HG03571 (cell line): ENCODE data around the gene ZNF862.

ENCODE experiments used
- ATAC-seq: cut with Tn5 transposase; IDR thresholded peaks from one replicate; pipeline ENCODE4 v1.9.1; 2021; ENCODE audit not compliant: unreplicated experiment

The ZNF862 gene

GRCh38 chr7:149865437-149865836 is 27.3 kb downstream of the ZNF862 start:
- no peak for ATAC-seq

DNA sequence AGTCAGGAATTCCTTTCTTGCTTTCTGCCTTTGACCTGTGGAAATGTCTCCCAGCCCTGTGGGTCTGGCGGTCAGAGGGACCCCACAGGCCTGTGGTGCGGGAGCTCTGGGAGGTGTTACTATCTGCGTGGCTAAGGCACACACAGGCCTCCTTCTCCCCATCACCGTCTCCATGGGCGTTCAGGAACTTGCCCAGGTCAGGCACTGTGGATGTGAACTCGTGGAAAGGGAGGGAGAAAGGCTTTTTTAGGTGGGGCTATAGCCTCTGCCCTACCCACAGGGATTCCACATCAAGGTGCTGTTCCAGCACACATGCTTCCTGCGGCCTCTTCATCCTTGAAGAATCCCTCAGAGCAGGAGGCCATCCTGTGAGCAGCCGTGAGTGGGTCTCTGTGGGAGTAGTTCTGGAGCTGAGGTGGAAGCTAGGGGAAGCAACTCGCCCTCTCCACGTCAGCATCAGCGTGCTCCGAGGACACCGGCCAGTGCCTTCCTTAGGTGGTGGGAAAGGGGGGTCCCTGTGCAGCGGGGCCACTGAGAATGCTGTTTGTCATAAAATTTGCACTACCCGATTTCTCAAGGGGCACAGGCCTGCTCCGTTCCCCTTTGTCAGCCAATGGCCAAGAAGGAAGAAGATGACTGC is 28.1 kb downstream of the ZNF862 start:
- ATAC-seq, result no peak

GRCh38 chr7:149866779-149867447 is 28.7 kb downstream of the ZNF862 start:
- no peak for ATAC-seq

- ATAC-seq, result no peak
Observed at GRCh38 chr7:149867762-149868622, 29.8 kb downstream of the ZNF862 start.

DNA sequence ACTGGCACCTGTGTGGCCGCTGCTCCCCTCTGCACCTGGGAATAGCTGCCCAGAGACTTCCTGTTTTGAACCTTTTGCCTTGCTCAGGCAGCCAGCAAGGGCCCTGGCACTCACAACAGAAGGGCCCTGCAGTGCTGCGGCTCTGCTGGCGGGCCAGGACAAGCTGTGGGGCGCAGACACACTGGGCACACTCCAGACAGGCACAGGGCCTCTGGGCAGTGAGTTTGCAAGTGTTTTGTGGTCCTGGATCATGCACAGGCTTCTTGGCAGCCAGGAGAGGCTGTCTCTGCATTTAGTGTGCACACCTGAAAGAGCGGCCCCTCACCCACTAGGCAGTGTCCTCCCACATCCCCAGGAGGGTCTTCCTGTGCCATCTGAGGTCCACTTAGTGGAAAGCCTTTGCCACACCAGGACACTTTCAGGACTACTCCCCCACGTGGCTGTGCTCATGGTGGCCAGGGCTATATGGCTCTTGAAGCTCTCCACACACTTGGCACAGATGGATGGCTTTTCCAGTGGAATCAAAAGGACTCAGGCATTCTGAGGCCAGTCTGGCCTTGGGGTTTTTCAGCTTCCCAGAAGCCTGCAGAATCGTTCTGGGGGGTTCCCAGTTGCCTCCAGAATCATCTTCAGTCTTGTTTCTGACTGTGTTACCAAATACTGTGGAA is 30.6 kb downstream of the ZNF862 start:
- no peak for ATAC-seq

GRCh38 chr7:149869291-149869650 is 31.1 kb downstream of the ZNF862 start:
- ATAC-seq, result no peak

- ATAC-seq, result no peak
Observed at GRCh38 chr7:149869867-149870266, 31.7 kb downstream of the ZNF862 start.

GRCh38 chr7:149870274-149870673 is 32.1 kb downstream of the ZNF862 start:
- no peak for ATAC-seq

- no peak for ATAC-seq
Observed at GRCh38 chr7:149870701-149871483, 32.7 kb downstream of the ZNF862 start.

DNA sequence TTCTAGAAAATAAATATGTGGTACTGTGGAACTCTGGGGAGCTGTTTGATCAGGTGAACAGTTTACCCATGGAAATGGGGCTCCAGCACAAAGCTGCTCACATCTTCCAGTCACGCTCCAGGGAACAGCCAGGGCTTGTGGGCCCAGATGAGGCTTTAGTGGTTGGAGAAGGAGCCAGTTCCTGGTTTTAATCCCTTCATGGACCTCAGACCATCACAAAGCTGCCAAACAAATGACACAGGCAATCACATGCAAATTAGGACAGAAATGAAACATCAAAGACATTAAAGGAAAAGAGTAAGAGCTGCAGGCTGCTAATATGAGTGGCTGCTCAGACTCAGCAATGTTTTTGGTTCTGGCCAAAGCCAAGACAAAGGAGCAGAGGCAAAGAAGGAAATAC is 33.4 kb downstream of the ZNF862 start:
- ATAC-seq, result no peak

- no peak for ATAC-seq
Observed at GRCh38 chr7:149872419-149873073, 34.4 kb downstream of the ZNF862 start.

- ATAC-seq, result peak; percentile 86
Observed at GRCh38 chr7:149873074-149873969, 35.1 kb downstream of the ZNF862 start, which contains the start of gene ATP6V0E2. Gene ATP6V0E2, plus strand, starts transcription at chr7:149873969. Its CDS starts 97 bp downstream, at chr7:149874066.

GRCh38 chr7:149873970-149874643 is 35.9 kb downstream of the ZNF862 start:
- ATAC-seq, result peak; percentile 33

DNA sequence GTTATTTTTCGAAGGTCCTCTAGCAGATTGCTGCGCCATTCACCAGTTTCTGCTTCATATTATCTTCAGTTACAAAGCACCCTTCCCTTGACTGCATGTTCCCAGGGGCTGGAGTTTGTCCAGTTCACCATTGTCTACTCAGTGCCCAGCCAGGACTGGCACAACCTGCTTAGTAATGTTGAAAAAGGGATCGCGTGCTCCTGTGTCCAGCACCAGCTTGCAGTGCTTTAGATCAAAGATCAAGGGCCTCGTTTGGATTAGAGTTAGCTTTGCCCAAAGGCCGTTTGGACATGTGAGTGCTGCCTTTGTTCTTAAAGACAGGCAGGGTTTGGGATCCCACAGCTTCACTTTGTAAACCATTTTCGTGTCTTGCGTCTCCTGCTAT is 36.5 kb downstream of the ZNF862 start:
- ATAC-seq, result no peak

- no peak for ATAC-seq
Observed at GRCh38 chr7:149875396-149875795, 37.2 kb downstream of the ZNF862 start.

DNA sequence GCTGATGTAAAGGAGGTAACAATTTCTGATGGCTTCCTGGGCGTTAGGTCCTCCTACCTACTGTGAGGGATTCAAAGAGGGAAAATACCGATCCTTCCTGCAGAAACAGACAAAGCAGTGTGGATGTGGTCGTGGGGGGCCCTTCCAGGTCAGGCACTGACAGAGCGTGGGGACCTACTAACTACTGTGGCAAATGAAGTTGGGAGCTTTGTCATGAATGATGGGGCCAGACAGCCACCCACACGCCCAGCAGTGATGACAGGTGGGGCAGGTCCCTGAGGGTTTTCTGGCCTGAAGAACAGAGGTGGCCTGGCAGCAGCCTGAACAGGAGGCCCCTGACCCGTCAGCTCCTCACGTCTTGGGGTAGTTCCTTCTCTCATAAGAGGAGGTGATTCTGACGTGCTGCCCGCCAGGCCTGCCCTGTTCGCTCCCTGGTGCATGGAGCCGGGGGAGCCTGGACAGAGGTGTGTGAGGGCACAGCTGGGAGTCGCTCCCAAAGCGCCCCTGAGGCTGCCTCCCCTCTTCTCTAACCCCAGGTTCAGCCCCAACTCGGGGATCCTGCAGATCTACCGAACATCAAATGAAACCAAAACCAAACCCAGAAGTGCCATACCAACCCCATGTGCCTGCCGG is 39.8 kb downstream of the ZNF862 start:
- no peak for ATAC-seq

- ATAC-seq, result no peak
Observed at GRCh38 chr7:149878523-149878921, 40.3 kb downstream of the ZNF862 start.

DNA sequence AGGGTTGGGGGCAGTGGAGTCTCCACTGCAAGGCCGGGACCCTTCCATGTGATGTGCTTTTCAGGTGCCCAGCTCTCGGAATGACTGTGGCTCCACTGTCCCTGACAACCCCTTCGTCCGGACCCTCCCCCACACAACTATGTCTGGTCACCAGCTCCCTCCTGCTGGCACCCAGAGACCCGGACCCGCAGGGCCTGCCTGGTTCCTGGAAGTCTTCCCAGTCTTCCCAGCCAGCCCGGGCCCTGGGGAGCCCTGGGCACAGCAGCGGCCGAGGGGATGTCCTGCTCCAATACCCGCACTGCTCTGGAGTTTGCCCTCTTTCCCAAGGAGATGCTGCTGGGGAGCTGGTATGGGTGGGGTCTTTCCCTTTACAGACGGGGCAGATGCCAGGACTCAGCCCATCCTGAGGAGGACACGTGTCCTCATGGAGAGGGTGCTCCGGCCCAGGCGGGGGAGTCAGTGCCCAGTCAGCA is 41.1 kb downstream of the ZNF862 start:
- ATAC-seq, result no peak
